Astrocyte of the cerebellum (primary cell): ENCODE data around the gene CTXN3.

Experiments
- DNase-seq: peaks from one replicate; pipeline ENCODE4 v3.0.0-alpha.2; 2011; ENCODE audit warnings: low read depth
- H3K4me3 ChIP-seq: 2 replicates; pipeline ENCODE4 v1.5.1; 2011; ENCODE audit warnings: mild to moderate bottlenecking, low read depth, low read length, moderate library complexity
- CTCF ChIP-seq: IDR thresholded peaks from 2 replicates; pipeline ENCODE4 v1.5.1; 2012; ENCODE audit warnings: low read length, low read depth, moderate library complexity, mild to moderate bottlenecking; ENCODE audit errors: missing control alignments
- in situ Hi-C: cut with HindIII; loops from 2 replicates; pipeline ENCODE4 v1.10.0; 2017; ENCODE audit warnings: low sequenced_read_pairs

The CTXN3 gene

GRCh38 chr5:127602896-127603844 is 45.7 kb upstream of the CTXN3 start:
- no peak overlapping the region for H3K4me3 ChIP-seq
- no peak for TF ChIP-seq CTCF
- DNase-seq: no peak
- in situ Hi-C loops: no loop called here

GRCh38 chr5:127608077-127608660 is 40.7 kb upstream of the CTXN3 start:
- DNase-seq: peak; percentile 63
- TF ChIP-seq CTCF: no peak
- no peak overlapping the region for H3K4me3 ChIP-seq
- in situ Hi-C loops: no loop called here

- DNase-seq: no peak
- TF ChIP-seq CTCF: no peak
- in situ Hi-C loops: no loop called here
Measured at GRCh38 chr5:127609011-127609410, 39.9 kb upstream of the CTXN3 start.

GRCh38 chr5:127609957-127610356 is 38.9 kb upstream of the CTXN3 start:
- in situ Hi-C loops: no loop called here
- TF ChIP-seq CTCF: no peak
- no peak for DNase-seq
- H3K4me3 ChIP-seq: no peak overlapping the region

More at GRCh38 chr5:127609011-127609410, 39.9 kb upstream of the CTXN3 start:
- no peak overlapping the region for H3K4me3 ChIP-seq

GRCh38 chr5:127612441-127613141 is 36.3 kb upstream of the CTXN3 start:
- H3K4me3 ChIP-seq: no peak overlapping the region
- in situ Hi-C loops: no loop called here
- DNase-seq: no peak
- no peak for TF ChIP-seq CTCF

- no peak overlapping the region for H3K4me3 ChIP-seq
- TF ChIP-seq CTCF: no peak
- no peak for DNase-seq
- in situ Hi-C loops: no loop called here
Measured at GRCh38 chr5:127615916-127616315, 33.0 kb upstream of the CTXN3 start.
